ENCODE measurements around the gene ZNF571.

The ZNF571 gene

GRCh38 chr19:37594304-37594981, at the start of gene ZNF571, which contains the start of gene ZNF540:
TSS of gene ZNF571 (minus strand) at chr19:37594792. CDS start at chr19:37586676, 8,116 bp downstream.
TSS of gene ZNF540 (plus strand) at chr19:37594876. CDS start at chr19:37598448, 3,572 bp downstream.
- DNase-seq (ENCODE audit: low read depth in 1 of 2, low spot score in 1 of 2): peak; percentile 84 to 86

GRCh38 chr19:37635076-37636056, 40.8 kb upstream of the ZNF571 start:
- DNase-seq (ENCODE audit: low read depth in 1 of 2, low spot score in 1 of 2): no peak

GRCh38 chr19:37594982-37595382, 390 bp upstream of the ZNF571 start:
- peak; percentile 30 to 35 for DNase-seq (ENCODE audit: low read depth in 1 of 2, low spot score in 1 of 2)

GRCh38 chr19:37593996-37594303, 642 bp downstream of the ZNF571 start:
- DNase-seq (ENCODE audit: low read depth in 1 of 2, low spot score in 1 of 2): no peak

GRCh38 chr19:37583340-37583739, 11.3 kb downstream of the ZNF571 start:
- no peak for DNase-seq (ENCODE audit: low read depth in 1 of 2, low spot score in 1 of 2)

- no peak for DNase-seq (ENCODE audit: low read depth in 1 of 2, low spot score in 1 of 2)
Observed at GRCh38 chr19:37572203-37572602, 22.4 kb downstream of the ZNF571 start.

- no peak for DNase-seq (ENCODE audit: low read depth in 1 of 2, low spot score in 1 of 2)
Observed at GRCh38 chr19:37565370-37565669, 29.3 kb downstream of the ZNF571 start.

- no peak for DNase-seq (ENCODE audit: low read depth in 1 of 2, low spot score in 1 of 2)
Observed at GRCh38 chr19:37564624-37565369, 29.8 kb downstream of the ZNF571 start.

GRCh38 chr19:37563518-37563917, 31.1 kb downstream of the ZNF571 start:
- no peak for DNase-seq (ENCODE audit: low read depth in 1 of 2, low spot score in 1 of 2)

GRCh38 chr19:37551129-37551993, 43.2 kb downstream of the ZNF571 start:
- peak in 1 of 2 donors; percentile 19 for DNase-seq (ENCODE audit: low read depth in 1 of 2, low spot score in 1 of 2)

GRCh38 chr19:37537391-37537947, 57.1 kb downstream of the ZNF571 start:
- no peak for DNase-seq (ENCODE audit: low read depth in 1 of 2, low spot score in 1 of 2)

- no peak for DNase-seq (ENCODE audit: low read depth in 1 of 2, low spot score in 1 of 2)
Observed at GRCh38 chr19:37519890-37520289, 74.7 kb downstream of the ZNF571 start.

Data from activated T-helper 1 cell treated with anti-CD3 and anti-CD28 coated beads, Interleukin-2, amount 50 U/mL, for 16 hours (primary cell).